Prostate gland (tissue), 2 donors: ENCODE measurements around the gene CDH6. TPM values are rescaled to one million over a fixed set of nuclear protein-coding genes. Genes with fewer than 3 reads are reported as not detected.

Experiments used
- DNase-seq: peaks from one replicate; pipeline ENCODE4 v3.0.0-alpha.2; 2019; ENCODE audit warnings: low spot score
- H3K27ac ChIP-seq, 2 donors: fragments of 200-600 bp; sonication (generic); 2 replicates each; pipeline ENCODE4 v1.5.1; 2017 to 2019
- H3K27me3 ChIP-seq: fragments of 200-600 bp; sonication (generic); replicated peaks from 2 replicates; pipeline ENCODE4 v1.5.1; 2019; ENCODE audit not compliant: insufficient read depth
- H3K36me3 ChIP-seq, 2 donors: fragments of 200-600 bp; sonication (generic); 1 replicate in 1 of 2; 2 replicates in 1 of 2; pipeline versions ENCODE4 v1.5.1 to v1.8.1; 2017 to 2019
- H3K4me1 ChIP-seq: fragments of 200-600 bp; sonication (generic); replicated peaks from 2 replicates; pipeline ENCODE4 v1.5.1; 2019
- H3K4me3 ChIP-seq, 2 donors: fragments of 200-600 bp; sonication (generic); 2 replicates each; pipeline ENCODE4 v1.5.1; 2017 to 2019
- H3K9me3 ChIP-seq: fragments of 200-600 bp; sonication (generic); 2 replicates; pipeline ENCODE4 v1.5.1; 2017
- POLR2A ChIP-seq: fragments of 450-650 bp; IDR thresholded peaks from one replicate; pipeline ENCODE4 v1.6.1; 2016; ENCODE audit warnings: antibody characterized with exemption, mild to moderate bottlenecking
- POLR2AphosphoS5 ChIP-seq: sonication (generic); formaldehyde crosslinking; IDR thresholded peaks from one replicate; pipeline ENCODE4 v1.6.1; 2017; ENCODE audit warnings: antibody characterized with exemption
- WGBS: methylation state at CpG from one replicate; pipeline ENCODE4 v1.1.5; 2018; 5-methylcytosine and 5-hydroxymethylcytosine counted together
- intact Hi-C: fragments of 100-400 bp; cut with DNase I; formaldehyde crosslinking; loops from one replicate; pipeline ENCODE4 v1.14.2; 2022
- total RNA-seq, 2 donors: library from RNA; depleted of rRNA; stranded (reverse); fragments of >200 nt; gene quantifications; one replicate each; pipeline ENCODE4 v1.1.0, GENCODE V29; 2016
- TF ChIP-seq, protein P1 (sequence below), 4 experiments: fragments of 200-600 bp in 2 of 4; fragments of 450-650 bp in 2 of 4; sonication (generic) in 2 of 4; IDR thresholded peaks; 1 replicate in 3 of 4; 2 replicates in 1 of 4; pipeline ENCODE4 v1.5.1; 2016 to 2019; ENCODE audit warnings: antibody characterized with exemption in 4 of 4, mild to moderate bottlenecking in 2 of 4, moderate library complexity in 2 of 4

The CDH6 gene
- total RNA-seq, result 1 to 10 TPM; 1.2 to 2.3 TPM

DNA sequence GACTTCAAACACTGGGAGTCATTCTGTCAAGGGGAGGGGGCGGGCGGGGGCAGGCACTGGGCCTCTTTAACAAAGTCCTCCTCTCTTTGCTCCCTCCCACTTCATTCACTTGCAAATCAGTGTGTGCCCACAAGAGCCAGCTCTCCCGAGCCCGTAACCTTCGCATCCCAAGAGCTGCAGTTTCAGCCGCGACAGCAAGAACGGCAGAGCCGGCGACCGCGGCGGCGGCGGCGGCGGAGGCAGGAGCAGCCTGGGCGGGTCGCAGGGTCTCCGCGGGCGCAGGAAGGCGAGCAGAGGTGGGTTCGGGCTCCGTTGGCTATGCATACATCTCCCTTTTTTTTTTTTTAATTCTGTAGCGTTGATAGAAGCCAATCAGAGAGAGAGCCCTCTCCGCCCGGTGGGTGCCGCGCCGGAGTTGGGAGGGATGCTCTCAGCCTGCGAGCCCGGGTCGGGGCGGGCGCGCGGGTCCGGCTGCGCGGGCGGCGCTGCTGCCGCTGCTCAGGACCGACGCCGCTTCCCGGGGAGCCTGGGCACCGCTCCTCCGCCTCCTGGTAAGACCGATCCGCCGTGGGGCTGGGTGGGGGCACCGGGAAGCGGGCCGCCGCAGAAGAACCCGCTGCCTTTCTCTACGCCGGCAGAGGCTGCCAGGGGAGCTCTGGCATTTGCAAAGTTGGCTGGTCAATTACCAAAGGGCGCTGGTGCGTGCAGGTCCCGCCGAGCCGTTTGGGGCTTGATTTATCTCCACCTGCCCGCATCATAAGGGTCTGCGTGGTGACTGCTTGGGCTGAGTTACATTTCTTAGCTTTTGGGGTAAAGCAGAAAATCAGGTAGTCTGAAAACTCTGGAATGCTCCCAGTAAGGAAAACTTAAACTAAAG lies at the start of gene CDH6:
TSS of gene CDH6 (plus strand) at position 96 of the 877 bp plus-strand sequence. CDS start 73,788 bp downstream, outside the sequence.
- H3K36me3 ChIP-seq, result no peaks in the 10 kb centered on the region
- peak within 1 kb of the TSS in 1 of 2 donors; percentile 5 for H3K27ac ChIP-seq
- H3K9me3 ChIP-seq, result no peaks in the 10 kb centered on the region
- H3K4me3 ChIP-seq, result peak within 1 kb of the TSS; percentile 23 to 28
- no peak for DNase-seq
- no peaks in the 10 kb centered on the region for H3K27me3 ChIP-seq
- intact Hi-C loops, result no loop called here
- no peaks in the 10 kb centered on the region for H3K4me1 ChIP-seq
- TF ChIP-seq POLR2A (no peak), POLR2AphosphoS5 (no peak)
- TF ChIP-seq, protein P1, sequence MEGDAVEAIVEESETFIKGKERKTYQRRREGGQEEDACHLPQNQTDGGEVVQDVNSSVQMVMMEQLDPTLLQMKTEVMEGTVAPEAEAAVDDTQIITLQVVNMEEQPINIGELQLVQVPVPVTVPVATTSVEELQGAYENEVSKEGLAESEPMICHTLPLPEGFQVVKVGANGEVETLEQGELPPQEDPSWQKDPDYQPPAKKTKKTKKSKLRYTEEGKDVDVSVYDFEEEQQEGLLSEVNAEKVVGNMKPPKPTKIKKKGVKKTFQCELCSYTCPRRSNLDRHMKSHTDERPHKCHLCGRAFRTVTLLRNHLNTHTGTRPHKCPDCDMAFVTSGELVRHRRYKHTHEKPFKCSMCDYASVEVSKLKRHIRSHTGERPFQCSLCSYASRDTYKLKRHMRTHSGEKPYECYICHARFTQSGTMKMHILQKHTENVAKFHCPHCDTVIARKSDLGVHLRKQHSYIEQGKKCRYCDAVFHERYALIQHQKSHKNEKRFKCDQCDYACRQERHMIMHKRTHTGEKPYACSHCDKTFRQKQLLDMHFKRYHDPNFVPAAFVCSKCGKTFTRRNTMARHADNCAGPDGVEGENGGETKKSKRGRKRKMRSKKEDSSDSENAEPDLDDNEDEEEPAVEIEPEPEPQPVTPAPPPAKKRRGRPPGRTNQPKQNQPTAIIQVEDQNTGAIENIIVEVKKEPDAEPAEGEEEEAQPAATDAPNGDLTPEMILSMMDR (IDR thresholded peaks at IDR 0.05), result no peak
- 1% methylated on average over 52 of the region's 67 CpGs for WGBS

DNA sequence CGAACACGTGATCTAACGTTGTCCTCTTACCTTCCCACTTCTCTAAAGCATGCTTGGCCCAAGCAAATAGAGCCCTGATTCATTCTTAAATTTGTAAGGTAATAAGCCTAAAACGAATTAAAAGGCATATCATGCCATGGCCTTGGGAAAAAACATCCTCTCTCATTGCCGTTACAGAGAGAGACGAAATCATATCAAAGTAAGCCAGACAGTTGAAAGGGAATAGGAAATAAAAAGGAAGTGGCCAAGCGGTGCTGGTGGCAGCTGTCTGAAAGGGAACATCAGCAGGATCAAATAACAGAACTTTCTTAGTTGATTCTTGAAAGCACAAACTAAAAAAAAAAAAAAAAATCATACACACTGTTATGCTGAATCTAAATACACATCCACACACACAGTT lies 49.1 kb upstream of the CDH6 start:
- intact Hi-C loops, result no loop called here
- Histone ChIP-seq H3K36me3 (no peaks in the 10 kb centered on the region), H3K4me3 (no peak overlapping the region), H3K9me3 (no peaks in the 10 kb centered on the region), H3K27me3 (no peaks in the 10 kb centered on the region), H3K27ac (no peak overlapping the region), H3K4me1 (no peaks in the 10 kb centered on the region)
- TF ChIP-seq, protein P1 (IDR thresholded peaks at IDR 0.05), result no peak
- TF ChIP-seq POLR2AphosphoS5 (no peak), POLR2A (no peak)
- WGBS, result 62% methylated on average over 7 of the region's 7 CpGs
- DNase-seq, result no peak

DNA sequence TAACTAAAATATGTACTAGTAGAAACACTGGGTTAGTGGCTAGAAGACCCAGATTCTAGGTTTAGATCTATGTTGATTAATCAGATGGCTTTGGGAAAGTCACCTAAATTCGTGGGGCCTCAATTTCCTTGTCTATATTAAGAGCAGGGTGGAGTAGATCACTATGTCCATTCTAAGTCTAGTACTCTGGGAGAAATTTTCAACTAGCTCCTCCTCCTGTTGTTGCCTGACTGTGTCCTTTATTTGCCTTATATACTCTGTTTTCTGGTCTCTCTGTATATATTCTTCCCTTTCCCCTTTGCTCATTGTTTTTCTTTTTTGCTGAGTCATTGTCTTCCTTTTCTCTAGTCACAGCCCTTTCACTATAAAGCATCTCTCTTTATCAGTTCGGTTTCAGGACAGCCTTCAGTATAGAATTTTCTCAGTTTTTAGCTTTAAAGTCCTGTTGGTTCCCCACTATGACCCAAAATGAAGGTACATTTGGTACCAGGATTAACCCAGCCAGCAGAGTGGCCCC lies 44.5 kb upstream of the CDH6 start:
- no peaks in the 10 kb centered on the region for H3K27me3 ChIP-seq
- no peak overlapping the region for H3K27ac ChIP-seq
- intact Hi-C loops, result no loop called here
- H3K4me3 ChIP-seq, result no peak overlapping the region
- 72% methylated on average over 2 of the region's 2 CpGs for WGBS
- no peaks in the 10 kb centered on the region for H3K9me3 ChIP-seq
- TF ChIP-seq, protein P1 (IDR thresholded peaks at IDR 0.05), result no peak
- TF ChIP-seq POLR2A (no peak), POLR2AphosphoS5 (no peak)
- H3K36me3 ChIP-seq, result no peaks in the 10 kb centered on the region
- no peaks in the 10 kb centered on the region for H3K4me1 ChIP-seq
- no peak for DNase-seq

DNA sequence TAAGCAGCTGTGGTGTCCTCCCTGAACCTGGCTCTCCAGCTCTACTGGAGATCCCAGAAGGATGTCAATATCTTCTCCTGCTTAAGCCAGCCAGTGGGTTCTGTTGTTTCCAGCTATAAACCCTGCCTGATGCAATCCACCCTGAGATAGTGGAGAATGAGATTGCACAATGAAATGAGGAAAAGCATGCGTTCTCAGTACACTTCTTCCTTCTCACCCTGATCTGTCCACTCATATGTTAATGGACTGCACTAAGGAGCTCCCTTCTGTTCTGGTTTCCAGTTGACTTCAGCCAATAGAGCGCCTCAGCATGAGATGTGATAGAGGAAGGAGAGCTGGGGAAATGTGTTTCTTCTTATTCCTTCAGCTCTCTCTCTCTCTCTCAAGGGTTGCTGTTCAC lies 40.0 kb upstream of the CDH6 start:
- no peak for DNase-seq
- TF ChIP-seq, protein P1 (IDR thresholded peaks at IDR 0.05), result no peak
- no peak for TF ChIP-seq POLR2A
- TF ChIP-seq POLR2AphosphoS5, result no peak
- no peaks in the 10 kb centered on the region for H3K36me3 ChIP-seq
- no peaks in the 10 kb centered on the region for H3K4me1 ChIP-seq
- no peaks in the 10 kb centered on the region for H3K9me3 ChIP-seq
- intact Hi-C loops, result no loop called here
- WGBS, result 74% methylated on average over 2 of the region's 2 CpGs
- no peaks in the 10 kb centered on the region for H3K27me3 ChIP-seq
- no peak overlapping the region for H3K4me3 ChIP-seq
- no peak overlapping the region for H3K27ac ChIP-seq
